HCEC 1CT (cell line): ENCODE measurements around the gene P3H4.

Experiments used
- DNase-seq: peaks from one replicate; pipeline ENCODE4 v3.0.0-alpha.2; 2017

The P3H4 gene

GRCh38 chr17:41769346-41769862 is 42.3 kb downstream of the P3H4 start:
- no peak for DNase-seq

- no peak for DNase-seq
Measured at GRCh38 chr17:41768682-41769288, 43.0 kb downstream of the P3H4 start.

GRCh38 chr17:41767324-41768042 is 44.3 kb downstream of the P3H4 start:
- no peak for DNase-seq

- DNase-seq: no peak
Measured at GRCh38 chr17:41766135-41766534, 45.6 kb downstream of the P3H4 start.

GRCh38 chr17:41763327-41763726 is 48.4 kb downstream of the P3H4 start:
- DNase-seq: no peak

GRCh38 chr17:41762841-41763240 is 48.9 kb downstream of the P3H4 start:
- no peak for DNase-seq

- DNase-seq: no peak
Measured at GRCh38 chr17:41762391-41762790, 49.4 kb downstream of the P3H4 start.

- no peak for DNase-seq
Measured at GRCh38 chr17:41760878-41761277, 50.9 kb downstream of the P3H4 start.

GRCh38 chr17:41758601-41759000 is 53.1 kb downstream of the P3H4 start:
- DNase-seq: no peak

GRCh38 chr17:41754066-41754465 is 57.7 kb downstream of the P3H4 start:
- DNase-seq: no peak
